ENCODE measurements around the gene DSCAML1.

The DSCAML1 gene

GRCh38 chr11:117438371-117439000, 358.5 kb downstream of the DSCAML1 start:
- DNase-seq, result no peak

GRCh38 chr11:117437791-117438130, 359.3 kb downstream of the DSCAML1 start:
- no peak for DNase-seq

- DNase-seq, result no peak
These were observed 359.8 kb downstream of the DSCAML1 start for GRCh38 chr11:117437041-117437790.

GRCh38 chr11:117435326-117435725, 361.7 kb downstream of the DSCAML1 start:
- no peak for DNase-seq

- no peak for DNase-seq
These were observed 362.5 kb downstream of the DSCAML1 start for GRCh38 chr11:117434481-117434880.

GRCh38 chr11:117433717-117434116, 363.3 kb downstream of the DSCAML1 start:
- no peak for DNase-seq

GRCh38 chr11:117431436-117431835, 365.6 kb downstream of the DSCAML1 start:
- DNase-seq, result no peak

GRCh38 chr11:117430293-117430955, 366.6 kb downstream of the DSCAML1 start:
- DNase-seq, result no peak

- no peak for DNase-seq
These were observed 368.2 kb downstream of the DSCAML1 start for GRCh38 chr11:117428856-117429229.

- no peak for DNase-seq
These were observed 368.7 kb downstream of the DSCAML1 start for GRCh38 chr11:117428186-117428855.

GRCh38 chr11:117427356-117427874, 369.6 kb downstream of the DSCAML1 start:
- no peak for DNase-seq

- DNase-seq, result no peak
These were observed 370.1 kb downstream of the DSCAML1 start for GRCh38 chr11:117426941-117427340.

- no peak for DNase-seq
These were observed 370.7 kb downstream of the DSCAML1 start for GRCh38 chr11:117426297-117426685.

GRCh38 chr11:117425679-117426296, 371.2 kb downstream of the DSCAML1 start:
- DNase-seq, result no peak

- no peak for DNase-seq
These were observed 372.2 kb downstream of the DSCAML1 start for GRCh38 chr11:117424781-117425180.

GRCh38 chr11:117423046-117423575, 373.9 kb downstream of the DSCAML1 start:
- DNase-seq, result no peak

- no peak for DNase-seq
These were observed 375.5 kb downstream of the DSCAML1 start for GRCh38 chr11:117421476-117421875.

- no peak for DNase-seq
These were observed 376.0 kb downstream of the DSCAML1 start for GRCh38 chr11:117421041-117421440.

GRCh38 chr11:117420598-117420997, 376.4 kb downstream of the DSCAML1 start:
- DNase-seq, result no peak

GRCh38 chr11:117420143-117420485, 376.9 kb downstream of the DSCAML1 start:
- no peak for DNase-seq

- DNase-seq, result no peak
These were observed 377.4 kb downstream of the DSCAML1 start for GRCh38 chr11:117419482-117420142.
